DMS114 treated with DMSO at 0.1 percent for 48 hours (cell line): ENCODE data around the gene WASF2.
A peak's percentile ranks its signal among the peaks of the same experiment; 100 is the strongest.

Source experiments
- DNase-seq: peaks from one replicate; lab custom pipeline; 2025; ENCODE audit not compliant: unreplicated experiment; lab: John Stamatoyannopoulos, UW

Gene WASF2

GRCh38 chr1:27380766-27381733 lies 108.9 kb downstream of the WASF2 start:
- DNase-seq, result no peak

GRCh38 chr1:27380224-27380623 lies 109.7 kb downstream of the WASF2 start:
- DNase-seq, result no peak

GRCh38 chr1:27379564-27380122 lies 110.3 kb downstream of the WASF2 start:
- no peak for DNase-seq

- DNase-seq, result no peak
Measured at GRCh38 chr1:27377760-27378495, 112.0 kb downstream of the WASF2 start.

GRCh38 chr1:27374362-27375086 lies 115.4 kb downstream of the WASF2 start, which contains the start of gene FCN3:
TSS of gene FCN3 (minus strand) at chr1:27374824. CDS start at chr1:27374818, 6 bp downstream.
- DNase-seq, result no peak

- no peak for DNase-seq
Measured at GRCh38 chr1:27372808-27373690, 116.9 kb downstream of the WASF2 start.

GRCh38 chr1:27372022-27372807 lies 117.8 kb downstream of the WASF2 start:
- DNase-seq, result no peak

- peak; percentile 23 for DNase-seq
Measured at GRCh38 chr1:27368869-27369582, 120.9 kb downstream of the WASF2 start.

- DNase-seq, result no peak
Measured at GRCh38 chr1:27367160-27367650, 122.8 kb downstream of the WASF2 start.

- DNase-seq, result peak; percentile 61
Measured at GRCh38 chr1:27366411-27367159, 123.4 kb downstream of the WASF2 start, which contains the start of gene MAP3K6. TSS of gene MAP3K6 (minus strand) at chr1:27366961. CDS start at chr1:27366597, 364 bp downstream.

GRCh38 chr1:27366113-27366410 lies 123.9 kb downstream of the WASF2 start:
- DNase-seq, result peak; percentile 78

GRCh38 chr1:27365372-27366112 lies 124.4 kb downstream of the WASF2 start:
- peak; percentile 78 for DNase-seq

- no peak for DNase-seq
Measured at GRCh38 chr1:27364696-27365371, 125.1 kb downstream of the WASF2 start.

GRCh38 chr1:27363766-27364695 lies 125.9 kb downstream of the WASF2 start:
- no peak for DNase-seq

- DNase-seq, result no peak
Measured at GRCh38 chr1:27361553-27361952, 128.4 kb downstream of the WASF2 start.
